Smooth muscle cell of the brain vasculature (primary cell): ENCODE data around the gene MKRN2OS.
A peak's percentile ranks its signal among the peaks of the same experiment; 100 is the strongest.

Source experiments
- DNase-seq: peaks from one replicate; pipeline ENCODE4 v3.0.0-alpha.2; 2012; ENCODE audit warnings: low read depth, low spot score

MKRN2OS gene

DNA sequence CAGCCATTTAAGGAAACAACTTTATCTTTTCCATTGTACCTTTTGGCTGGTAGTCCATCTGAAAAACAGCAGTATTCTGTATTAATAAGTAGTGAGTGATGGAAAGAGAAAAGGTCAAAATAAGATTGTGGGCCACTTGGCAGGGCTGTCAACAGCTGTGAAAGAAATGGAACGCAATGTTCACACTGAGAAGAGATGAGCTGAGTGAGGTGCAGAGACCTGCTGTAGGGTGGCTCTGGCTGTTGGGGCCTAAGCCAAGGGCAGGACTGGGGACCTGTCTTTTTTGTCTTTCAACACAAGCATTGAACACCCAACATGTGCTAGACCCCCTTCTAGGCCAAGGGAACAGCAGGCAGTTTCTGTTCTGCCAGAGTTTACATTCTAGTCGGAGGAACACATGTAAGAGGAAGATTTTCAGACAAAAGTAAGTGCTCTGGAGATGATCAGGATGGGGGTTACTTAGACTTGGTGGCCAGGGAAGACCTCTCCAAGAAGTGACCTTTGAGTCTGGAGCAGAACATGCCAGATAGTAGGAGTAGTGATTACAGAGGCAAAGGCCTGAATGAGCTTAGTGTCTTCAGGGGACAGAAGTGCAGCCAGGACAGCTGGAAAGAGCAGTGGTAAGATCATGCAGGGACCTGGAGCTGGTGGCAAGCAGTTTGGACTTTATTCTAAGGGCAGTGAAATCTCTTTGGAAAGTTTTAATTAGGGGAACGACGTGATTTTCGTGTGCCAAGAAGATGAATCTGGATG is 31.4 kb downstream of the MKRN2OS start:
- DNase-seq, result no peak

DNA sequence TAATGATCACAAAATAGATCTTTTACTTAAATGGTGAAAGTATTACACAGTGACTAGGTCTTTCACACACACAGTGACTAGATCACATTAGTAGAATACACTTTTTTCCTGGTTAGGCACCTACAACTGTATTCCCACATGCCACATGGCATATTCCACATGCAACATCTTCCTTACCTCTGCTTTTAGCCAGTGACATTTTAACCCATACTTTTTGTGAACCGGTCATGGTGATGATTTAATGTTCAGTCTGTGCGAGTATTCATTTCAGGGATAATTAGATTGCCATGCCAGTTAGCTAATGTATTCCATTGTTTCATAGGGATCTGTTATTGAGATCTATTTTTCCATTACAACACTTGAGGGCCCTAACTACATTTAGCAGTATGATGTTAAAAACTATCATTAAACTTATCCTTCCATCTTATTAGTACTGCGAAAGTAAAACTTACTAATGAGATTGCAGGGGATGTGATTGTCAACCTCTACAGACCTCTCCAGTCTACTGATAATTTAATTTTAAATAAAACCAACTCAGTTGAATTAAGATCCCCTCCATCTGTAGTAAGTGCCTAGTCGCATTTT is 32.7 kb downstream of the MKRN2OS start:
- DNase-seq, result no peak

DNA sequence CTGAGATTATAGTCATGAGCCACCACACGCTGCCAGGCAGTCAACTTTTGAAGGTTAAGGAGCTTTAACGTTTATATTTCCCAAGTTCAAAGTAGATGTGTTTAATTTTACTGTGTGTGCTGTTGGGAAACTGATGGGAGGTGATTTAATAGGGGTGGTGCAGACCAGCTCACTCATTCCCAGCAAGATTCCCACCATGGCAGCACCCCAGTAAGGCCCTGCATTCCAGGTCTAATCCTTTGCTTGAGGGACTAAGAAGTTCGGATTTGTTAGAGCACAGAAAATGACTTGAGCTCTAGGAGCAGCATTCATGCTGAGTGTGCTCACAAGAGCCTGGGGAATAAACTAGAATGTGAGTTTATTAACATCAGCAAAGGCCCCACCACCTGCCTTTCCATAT is 35.8 kb downstream of the MKRN2OS start:
- no peak for DNase-seq

DNA sequence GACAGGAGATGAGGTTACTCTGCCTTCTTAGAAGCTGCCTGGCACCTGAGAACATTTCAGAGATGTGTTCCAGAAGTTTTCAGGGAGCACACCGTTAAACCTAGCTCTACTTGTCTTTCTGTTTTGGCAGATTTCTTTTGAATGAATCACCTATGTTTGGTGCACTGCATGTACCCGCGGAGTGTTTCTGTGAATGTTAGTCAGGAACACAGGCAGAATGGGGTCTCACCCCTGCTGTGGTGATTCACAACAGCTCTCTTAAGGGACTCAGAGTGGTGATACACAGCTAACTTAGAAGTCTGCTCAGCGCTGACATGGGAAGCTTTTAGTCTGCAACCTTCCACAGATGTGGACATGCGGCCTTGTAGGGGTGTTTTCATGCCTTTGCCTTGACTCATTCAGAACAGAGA is 37.0 kb downstream of the MKRN2OS start:
- DNase-seq, result peak; percentile 96

DNA sequence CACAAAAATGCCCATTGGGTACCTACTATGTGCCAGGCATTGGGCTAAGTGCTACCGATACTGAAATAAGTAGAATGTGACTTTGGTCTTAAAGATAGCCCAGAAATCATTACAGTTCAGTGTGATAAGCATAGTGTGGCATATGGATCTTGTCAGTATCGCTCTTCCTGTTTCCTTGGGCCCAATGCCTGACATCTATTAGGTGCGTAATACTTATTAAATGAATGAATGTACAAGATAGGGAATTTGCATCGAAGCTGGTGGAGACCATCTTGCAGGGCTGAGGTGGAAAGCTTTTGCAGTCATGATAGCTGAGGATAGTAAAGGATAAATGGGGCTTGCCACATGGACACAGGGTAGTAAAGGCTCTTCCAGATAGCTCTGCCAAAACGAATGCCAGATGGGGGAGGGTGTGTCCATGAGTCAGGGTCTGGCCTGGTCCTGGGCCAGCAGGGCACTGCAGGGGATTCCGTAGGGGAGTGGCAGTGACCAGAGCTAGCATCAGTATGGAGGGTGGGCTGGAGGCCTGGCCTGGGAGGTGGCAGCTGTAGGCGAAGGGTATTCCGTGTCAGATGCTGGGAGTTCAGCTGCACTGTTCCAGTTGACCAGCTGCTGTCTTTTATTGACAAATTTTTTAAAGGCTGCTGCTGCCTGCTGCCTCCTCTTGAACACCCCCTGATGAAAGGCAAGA is 37.6 kb downstream of the MKRN2OS start:
- peak; percentile 69 for DNase-seq

DNA sequence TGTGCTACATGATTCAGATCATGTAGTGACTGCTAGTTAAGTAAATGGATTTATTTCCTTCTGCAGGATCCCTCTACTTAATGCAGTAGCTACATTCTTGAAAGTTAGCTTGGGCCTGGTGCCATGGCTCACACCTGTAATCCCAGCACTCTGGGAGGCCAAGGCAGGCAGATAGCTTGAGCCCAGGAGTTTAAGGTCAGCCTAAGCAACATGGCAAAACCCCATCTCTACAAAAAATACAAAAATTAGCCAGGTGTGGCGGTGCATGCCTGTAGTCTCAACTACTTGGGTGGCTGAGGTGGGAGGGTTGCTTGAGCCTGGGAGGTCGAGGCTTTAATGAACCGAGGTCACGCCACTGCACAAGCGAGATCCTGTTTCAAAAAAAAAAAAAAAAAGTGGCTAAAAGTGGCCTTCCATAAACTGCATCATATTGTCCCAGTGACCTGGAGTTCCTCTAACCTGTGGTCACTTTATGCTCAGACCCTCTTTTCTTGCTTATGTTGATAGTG is 39.0 kb downstream of the MKRN2OS start:
- no peak for DNase-seq

DNA sequence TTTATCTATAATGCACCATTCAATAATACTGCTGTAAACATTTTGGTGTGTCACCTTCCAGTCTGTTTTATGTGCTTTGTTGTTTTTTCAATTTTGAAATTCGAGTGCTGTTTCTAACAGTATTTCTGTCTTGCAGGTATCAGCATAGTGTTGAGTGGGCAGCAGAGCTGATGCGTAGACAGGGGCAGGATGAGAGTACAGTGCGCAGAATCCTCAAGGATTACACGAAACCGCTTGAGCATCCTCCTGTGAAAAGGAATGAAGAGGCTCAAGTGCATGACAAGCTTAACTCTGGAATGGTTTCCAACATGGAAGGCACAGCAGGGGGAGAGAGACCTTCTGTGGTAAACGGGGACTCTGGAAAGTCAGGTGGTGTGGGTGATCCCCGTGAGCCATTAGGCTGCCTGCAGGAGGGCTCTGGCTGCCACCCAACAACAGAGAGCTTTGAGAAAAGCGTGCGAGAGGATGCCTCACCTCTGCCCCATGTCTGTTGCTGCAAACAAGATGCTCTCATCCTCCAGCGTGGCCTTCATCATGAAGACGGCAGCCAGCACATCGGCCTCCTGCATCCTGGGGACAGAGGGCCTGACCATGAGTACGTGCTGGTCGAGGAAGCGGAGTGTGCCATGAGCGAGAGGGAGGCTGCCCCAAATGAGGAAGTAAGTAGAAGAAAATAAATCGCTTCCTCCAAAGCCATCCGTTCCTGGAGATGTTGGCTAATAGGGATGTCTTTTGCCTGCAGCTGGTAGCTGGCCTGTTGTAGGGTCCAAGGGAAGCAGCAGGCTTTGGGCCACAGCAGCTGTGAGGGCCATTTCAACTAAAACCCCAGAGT is 42.0 kb downstream of the MKRN2OS start:
- DNase-seq, result peak; percentile 29

DNA sequence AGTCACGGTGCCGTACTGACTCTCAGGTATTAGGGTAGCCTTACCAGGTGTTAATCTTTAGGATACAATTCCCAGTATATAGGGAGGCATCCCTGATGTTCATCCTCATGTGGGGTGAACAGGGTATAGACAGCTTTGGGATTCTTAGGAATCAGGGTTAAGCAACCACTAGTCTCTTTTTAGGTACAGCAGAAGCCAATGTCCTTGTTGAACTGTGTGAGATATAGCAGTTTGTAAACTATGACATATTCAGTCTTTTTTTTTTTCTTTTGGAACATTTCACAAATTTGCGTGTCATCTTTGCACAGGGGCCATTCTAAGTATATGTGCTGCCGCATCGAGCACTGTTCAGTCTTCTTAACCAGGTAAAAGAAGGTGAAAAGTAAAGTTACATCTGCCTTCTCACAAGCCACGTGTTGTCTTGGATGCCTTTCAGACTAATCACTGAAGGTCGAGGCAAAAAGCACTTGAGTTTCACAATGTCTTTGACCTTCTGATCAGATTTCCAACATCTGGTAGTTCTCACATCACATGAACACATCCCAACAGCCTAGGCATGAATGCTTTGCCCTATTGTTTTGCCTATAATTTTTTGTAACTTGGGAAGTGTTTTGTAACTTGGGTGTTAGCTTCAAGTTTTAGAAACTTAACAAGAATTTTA is 43.8 kb downstream of the MKRN2OS start:
- no peak for DNase-seq

DNA sequence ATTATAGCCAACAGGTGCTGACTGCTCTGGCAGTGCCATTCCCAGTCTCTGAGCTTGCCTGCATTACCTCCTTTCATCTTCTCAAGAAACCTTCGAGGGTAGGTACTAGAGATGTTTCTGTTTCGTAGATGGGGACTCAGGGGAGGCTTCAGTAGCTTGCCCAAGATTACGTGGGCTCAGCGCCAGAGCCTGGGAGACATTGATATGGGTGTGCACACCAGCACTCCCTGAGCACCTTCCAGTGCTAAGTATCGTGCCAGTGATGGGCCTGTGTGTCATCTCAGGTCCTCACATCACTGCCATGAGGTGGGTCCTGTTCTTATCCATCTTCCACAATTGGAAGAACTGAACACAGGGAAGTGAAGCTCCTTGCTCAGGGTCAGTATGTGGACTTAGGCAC is 45.8 kb downstream of the MKRN2OS start:
- no peak for DNase-seq

DNA sequence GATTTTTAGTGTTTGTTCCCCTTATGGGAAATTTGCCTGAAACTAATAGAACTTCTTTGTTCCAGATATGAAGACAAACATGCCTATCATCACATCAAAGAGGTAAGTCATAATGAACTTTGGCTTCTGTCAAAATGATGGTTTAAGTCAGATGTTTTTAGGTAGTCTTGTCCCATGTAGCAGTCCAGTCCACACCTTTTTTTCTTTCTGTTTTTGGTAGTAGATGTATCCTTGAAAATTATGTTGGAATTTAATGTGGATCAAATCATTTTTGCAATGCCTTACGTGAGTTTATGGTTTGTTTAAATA is 48.9 kb downstream of the MKRN2OS start:
- no peak for DNase-seq

DNA sequence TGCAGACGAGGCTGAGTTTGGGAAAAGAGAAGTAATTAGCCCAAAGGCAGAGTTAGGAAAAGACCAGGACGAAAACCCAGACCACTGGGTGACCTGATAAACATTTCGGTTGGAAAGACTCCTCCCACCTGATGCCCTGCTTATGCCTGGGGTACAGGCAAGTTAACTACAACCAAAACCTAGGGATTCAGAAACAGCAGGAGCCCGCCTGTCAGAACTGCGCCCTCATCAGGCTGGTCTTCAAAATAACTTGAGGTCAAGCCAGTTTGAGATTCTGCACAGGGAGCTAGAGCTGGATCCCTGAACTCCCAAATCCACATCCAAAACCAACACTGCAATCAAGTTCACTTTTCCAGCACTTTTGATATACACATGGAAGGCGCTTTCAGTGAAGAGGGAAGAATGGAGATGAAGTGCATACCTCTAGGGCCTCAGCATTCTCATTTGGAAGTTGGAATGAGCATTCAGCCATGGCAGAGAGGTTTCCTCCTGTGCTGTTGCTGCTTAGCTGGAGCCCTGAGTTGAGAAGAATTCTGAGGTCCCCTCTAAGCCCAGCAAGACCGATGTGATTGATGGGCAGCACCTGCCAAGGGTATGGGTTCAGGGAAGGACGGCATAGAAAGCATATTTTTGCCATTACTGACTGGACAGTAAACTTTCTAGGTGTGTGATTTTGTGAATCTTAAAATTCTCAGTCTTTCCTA is 49.4 kb downstream of the MKRN2OS start:
- DNase-seq, result no peak

DNA sequence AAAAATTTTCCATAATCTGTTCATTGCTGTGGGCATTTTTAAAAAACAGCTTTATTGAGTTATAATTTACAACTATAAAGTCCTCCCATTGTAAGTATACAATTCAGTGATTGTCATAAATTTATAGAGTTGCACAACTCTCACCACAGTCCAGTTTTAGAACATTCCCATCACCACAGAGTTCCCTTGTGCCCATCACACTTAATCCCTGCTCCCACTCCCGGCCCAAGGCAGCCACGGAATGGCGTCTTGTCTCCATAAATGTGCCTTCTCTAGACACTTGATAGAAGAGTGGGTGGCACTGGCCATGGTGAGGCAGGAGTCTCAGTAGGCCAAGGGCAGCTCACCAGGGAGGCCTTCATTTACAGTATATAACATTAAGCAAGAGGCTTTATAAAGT is 54.8 kb downstream of the MKRN2OS start:
- DNase-seq, result no peak

DNA sequence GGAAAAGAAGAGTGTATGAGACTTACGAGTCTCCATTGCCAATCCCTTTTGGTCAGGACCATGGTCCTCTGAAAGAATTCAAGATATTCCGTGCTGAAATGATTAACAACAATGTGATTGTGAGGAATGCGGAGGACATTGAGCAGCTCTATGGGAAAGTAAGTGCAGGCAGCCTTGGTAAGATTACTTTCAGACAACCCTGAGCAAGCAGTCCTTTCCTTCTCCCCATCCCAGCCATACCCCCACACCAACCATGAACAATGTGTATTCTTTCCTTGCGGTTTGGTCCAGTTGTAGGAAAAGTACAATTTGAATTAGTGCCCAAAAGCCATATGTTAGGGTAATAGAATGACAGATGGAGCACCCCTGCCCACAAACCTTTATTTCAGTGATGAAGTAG is 55.5 kb downstream of the MKRN2OS start:
- no peak for DNase-seq
